GM23338 (cell line): ENCODE measurements around the gene TSNAX. TPM values are rescaled to one million over a fixed set of nuclear protein-coding genes. Genes with fewer than 3 reads are reported as not detected.

Source experiments
- ATAC-seq: fragments of 200-7000 bp; cut with Tn5 transposase; 3 replicates; pipeline ENCODE4 v1.9.1; 2020
- DNase-seq: peaks from one replicate; pipeline ENCODE4 v3.0.0-alpha.2; 2015; ENCODE audit warnings: low spot score
- H2AFZ ChIP-seq: fragments of 200-600 bp; sonication (generic); 2 replicates; pipeline ENCODE4 v1.8.0; 2016; ENCODE audit warnings: antibody characterized with exemption, mild to moderate bottlenecking, moderate library complexity
- H3F3A ChIP-seq: fragments of 200-600 bp; sonication (generic); replicated peaks from 2 replicates; pipeline ENCODE4 v1.8.0; 2017; ENCODE audit warnings: antibody characterized with exemption, mixed run types, low read depth
- H3K27ac ChIP-seq: fragments of 200-600 bp; sonication (generic); 2 replicates; pipeline ENCODE4 v1.6.1; 2016; ENCODE audit warnings: low read depth
- H3K27me3 ChIP-seq: fragments of 200-600 bp; sonication (generic); 2 replicates; pipeline ENCODE4 v1.8.0; 2016; ENCODE audit warnings: mild to moderate bottlenecking, mixed run types, moderate library complexity; ENCODE audit not compliant: insufficient read depth
- H3K36me3 ChIP-seq: fragments of 200-600 bp; sonication (generic); 2 replicates; pipeline ENCODE4 v1.8.0; 2016; ENCODE audit warnings: mild to moderate bottlenecking; ENCODE audit not compliant: insufficient read depth
- H3K4me1 ChIP-seq: fragments of 200-600 bp; sonication (generic); 2 replicates; pipeline ENCODE4 v1.8.0; 2016; ENCODE audit warnings: mild to moderate bottlenecking, moderate library complexity; ENCODE audit not compliant: insufficient read depth
- H3K4me2 ChIP-seq: fragments of 200-600 bp; sonication (generic); 2 replicates; pipeline ENCODE4 v1.7.1; 2017; ENCODE audit warnings: mixed run types
- H3K4me3 ChIP-seq: fragments of 200-600 bp; sonication (generic); 2 replicates; pipeline ENCODE4 v1.6.1; 2016; ENCODE audit warnings: mixed run types
- H3K79me2 ChIP-seq: fragments of 200-600 bp; sonication (generic); replicated peaks from 2 replicates; pipeline ENCODE4 v1.8.0; 2017; ENCODE audit warnings: mild to moderate bottlenecking; ENCODE audit not compliant: insufficient read depth
- H3K9me2 ChIP-seq: fragments of 200-600 bp; sonication (generic); 2 replicates; pipeline ENCODE4 v1.8.0; 2017; ENCODE audit not compliant: insufficient read depth
- H4K20me1 ChIP-seq: fragments of 200-600 bp; sonication (generic); replicated peaks from 2 replicates; pipeline ENCODE4 v1.8.0; 2017; ENCODE audit warnings: mild to moderate bottlenecking; ENCODE audit not compliant: insufficient read depth
- H3K27ac Mint-ChIP-seq: 2 replicates; pipeline ENCODE4 v1.8.0; 2020; ENCODE audit warnings: inconsistent platforms, mild to moderate bottlenecking, moderate library complexity, mixed read lengths
- H3K27me3 Mint-ChIP-seq: 3 replicates; pipeline ENCODE4 v1.8.0; 2022; ENCODE audit warnings: low read depth, mild to moderate bottlenecking, moderate library complexity, mixed read lengths, inconsistent platforms; ENCODE audit not compliant: insufficient read depth, poor library complexity
- H3K36me3 Mint-ChIP-seq: 3 replicates; pipeline ENCODE4 v1.8.0; 2021; ENCODE audit warnings: low read depth, mild to moderate bottlenecking, inconsistent platforms, moderate library complexity, mixed read lengths
- H3K4me1 Mint-ChIP-seq: 3 replicates; pipeline ENCODE4 v1.8.0; 2020; ENCODE audit warnings: mild to moderate bottlenecking, inconsistent platforms, mixed read lengths
- H3K4me3 Mint-ChIP-seq: 3 replicates; pipeline ENCODE4 v1.8.0; 2021; ENCODE audit warnings: moderate library complexity, mild to moderate bottlenecking, inconsistent platforms, mixed read lengths
- H3K9me3 Mint-ChIP-seq: 3 replicates; pipeline ENCODE4 v1.8.0; 2020; ENCODE audit warnings: moderate library complexity, mild to moderate bottlenecking, inconsistent platforms, mixed read lengths
- CTCF ChIP-seq, 2 experiments: fragments of 200-600 bp in 1 of 2; sonication (generic) in 1 of 2; conservative IDR thresholded peaks; 2 replicates each; pipeline versions ENCODE4 v1.5.1 to v1.6.1; 2016 to 2017; ENCODE audit warnings: antibody characterized with exemption in 2 of 2, low read depth in 2 of 2, mild to moderate bottlenecking in 2 of 2, moderate library complexity in 1 of 2
- ETS1 ChIP-seq: IDR thresholded peaks from 2 replicates; pipeline ENCODE4 v1.6.1; 2016; ENCODE audit warnings: antibody characterized with exemption
- EZH2 ChIP-seq: fragments of 200-600 bp; sonication (generic); IDR thresholded peaks from one replicate; pipeline ENCODE4 v1.8.0; 2017; ENCODE audit warnings: antibody characterized with exemption, mild to moderate bottlenecking, low read depth; ENCODE audit not compliant: unreplicated experiment
- EZH2phosphoT487 ChIP-seq: fragments of 200-600 bp; sonication (generic); IDR thresholded peaks from one replicate; pipeline ENCODE4 v1.8.1; 2018; ENCODE audit warnings: antibody characterized with exemption; ENCODE audit not compliant: unreplicated experiment
- NANOG ChIP-seq: IDR thresholded peaks from 2 replicates; pipeline ENCODE4 v1.6.1; 2016; ENCODE audit warnings: antibody characterized with exemption, borderline replicate concordance
- POLR2AphosphoS5 ChIP-seq: IDR thresholded peaks from 2 replicates; pipeline ENCODE4 v1.6.1; 2016; ENCODE audit warnings: antibody characterized with exemption, low read depth
- REST ChIP-seq: IDR thresholded peaks from one replicate; pipeline ENCODE4 v1.6.1; 2018; ENCODE audit warnings: antibody characterized with exemption; ENCODE audit not compliant: unreplicated experiment
- STAT1 ChIP-seq: IDR thresholded peaks from one replicate; pipeline ENCODE4 v1.6.1; 2016; ENCODE audit warnings: antibody characterized with exemption; ENCODE audit not compliant: unreplicated experiment
- ZNF331 ChIP-seq: fragments of 250-450 bp; sonication (Bioruptor Pico); IDR thresholded peaks from 2 replicates; pipeline ENCODE4 v1.5.0; 2020; ENCODE audit warnings: low read depth, mild to moderate bottlenecking, moderate library complexity
- ZNF462 ChIP-seq: fragments of 250-450 bp; sonication (Bioruptor Pico); IDR thresholded peaks from 2 replicates; pipeline ENCODE4 v1.5.0; 2020; ENCODE audit warnings: mild to moderate bottlenecking, moderate library complexity
- polyA plus RNA-seq: library from polyadenylated mRNA; unstranded; fragments of >200 nt; fragmentation: Nextera tagmentation; extraction: Ambion mirVana; gene quantifications from 2 replicates; pipeline ENCODE4 v1.2.1, GENCODE V29; 2016
- total RNA-seq: library from RNA; depleted of rRNA; stranded (reverse); fragments of >200 nt; shearing (Covaris generic); gene quantifications from 2 replicates; pipeline ENCODE4 v1.2.3, GENCODE V29; 2014

The TSNAX gene
- total and polyA plus RNA-seq, 2 experiments from 2014 or later, result 31.5 to 31.7 TPM

GRCh38 chr1:231561647-231562383 lies 33.3 kb downstream of the TSNAX start:
- peaks cover under 1% of the 10 kb centered on the region; the same call in 1 of the 3 replicates for H3K4me1 Mint-ChIP-seq
- DNase-seq, result no peak

More at GRCh38 chr1:231561647-231562383, 33.3 kb downstream of the TSNAX start:
- Histone ChIP-seq H3K27ac (no peak overlapping the region), H4K20me1 (peaks cover 10% of the 10 kb centered on the region; the same call in 1 of the 2 replicates), H2AFZ (no peak overlapping the region), H3K79me2 (no peaks in the 10 kb centered on the region), H3K4me3 (no peak overlapping the region), H3K27me3 (no peaks in the 10 kb centered on the region), H3K36me3 (peaks cover 7% of the 10 kb centered on the region; the same call in 1 of the 2 replicates), H3K9me2 (no peaks in the 10 kb centered on the region), H3F3A (no peaks in the 10 kb centered on the region), H3K4me1 (no peaks in the 10 kb centered on the region), H3K4me2 (no peak overlapping the region)
- H3K27me3 Mint-ChIP-seq, result no peaks in the 10 kb centered on the region
- TF ChIP-seq REST, result no peak
- no peak for TF ChIP-seq ZNF331
- TF ChIP-seq NANOG, result no peak
- TF ChIP-seq EZH2, result no peak
- TF ChIP-seq POLR2AphosphoS5, result no peak
- no peak for TF ChIP-seq ZNF462
- TF ChIP-seq STAT1, result no peak
- TF ChIP-seq ETS1, result no peak
- TF ChIP-seq EZH2phosphoT487, result no peak
- TF ChIP-seq CTCF (conservative IDR thresholded peaks at IDR 0.05; ENCODE audit: low read depth in 2 of 2), result no peak
- no peak for ATAC-seq
- H3K27ac Mint-ChIP-seq, result no peak overlapping the region
- no peak overlapping the region for H3K4me3 Mint-ChIP-seq
- H3K9me3 Mint-ChIP-seq, result no peaks in the 10 kb centered on the region
- H3K36me3 Mint-ChIP-seq, result peaks cover 13% of the 10 kb centered on the region; the same call in 2 of the 3 replicates
